ENCODE results near the gene C1orf167. TPM values are rescaled to one million over a fixed set of nuclear protein-coding genes. Genes with fewer than 3 reads are reported as not detected.

The C1orf167 gene
- polyA plus RNA-seq, 3 donors, result 0.05 TPM; not detected in 2

GRCh38 chr1:11769274-11769673 lies 7.3 kb downstream of the C1orf167 start:
- Mint-ChIP-seq H3K4me1 (peaks cover 6% of the 10 kb centered on the region), H3K9me3 (no peaks in the 10 kb centered on the region), H3K4me3 (no peak overlapping the region), H3K27ac (no peak overlapping the region), H3K27me3 (ENCODE audit: low read depth in 3 of 3) (peaks cover 0 to 5% (median 0%) of the 10 kb centered on the region in 3 donors), H3K36me3 (no peaks in the 10 kb centered on the region)
- WGBS (ENCODE audit: insufficient coverage), result 90% methylated on average over 3 of the region's 4 CpGs
- no peaks in the 10 kb centered on the region for H3K9me3 ChIP-seq (replicated peaks in 1 of 2; ENCODE audit: control insufficient read depth in 1 of 2, insufficient read depth in 1 of 2, low read length in 2 of 2)
- peak overlapping the region; percentile 36 for H3K9ac ChIP-seq (ENCODE audit: insufficient read depth, low read length, poor library complexity, severe bottlenecking)
- no peak overlapping the region for H3K4me3 ChIP-seq (replicated peaks in 1 of 3; ENCODE audit: low read depth in 2 of 3, low read length in 3 of 3)
- no peak for DNase-seq
- H3K36me3 ChIP-seq (replicated peaks in 1 of 2; ENCODE audit: control insufficient read depth in 1 of 2, insufficient read depth in 2 of 2, low read length in 2 of 2), result no peaks in the 10 kb centered on the region
- H3K4me1 ChIP-seq (ENCODE audit: control insufficient read depth in 1 of 2, insufficient read depth in 2 of 2, low read length in 2 of 2), result peaks cover 4 to 10% of the 10 kb centered on the region in 2 donors
- H2AFZ ChIP-seq (ENCODE audit: insufficient read depth, low read depth, low read length, poor library complexity, severe bottlenecking), result no peak overlapping the region
- H3K27ac ChIP-seq (ENCODE audit: low read depth in 1 of 2, low read length in 2 of 2), result no peak overlapping the region
- intact Hi-C loops (cut with micrococcal nuclease), result no loop called here
- H3K27me3 ChIP-seq (ENCODE audit: control insufficient read depth in 2 of 2, insufficient read depth in 2 of 2, low read length in 2 of 2), result no peaks in the 10 kb centered on the region
- no peaks in the 10 kb centered on the region for H3K79me2 ChIP-seq (ENCODE audit: insufficient read depth, low read length)
- H3K4me2 ChIP-seq (replicated peaks; ENCODE audit: extremely low read depth, low read length, poor library complexity, severe bottlenecking), result no peak overlapping the region
- no peaks in the 10 kb centered on the region for H4K20me1 ChIP-seq (ENCODE audit: insufficient read depth, low read length)
- no peak for TF ChIP-seq CTCF (IDR thresholded peaks at IDR 0.05)

GRCh38 chr1:11770011-11770410 lies 8.0 kb downstream of the C1orf167 start:
- Mint-ChIP-seq H3K9me3 (no peaks in the 10 kb centered on the region), H3K4me1 (peaks cover 6% of the 10 kb centered on the region), H3K27ac (no peak overlapping the region), H3K4me3 (no peak overlapping the region), H3K36me3 (no peaks in the 10 kb centered on the region), H3K27me3 (ENCODE audit: low read depth in 3 of 3) (peaks cover 0 to 5% (median 0%) of the 10 kb centered on the region in 3 donors)
- no peak for TF ChIP-seq CTCF (IDR thresholded peaks at IDR 0.05)
- no peak overlapping the region for H3K27ac ChIP-seq (ENCODE audit: low read depth in 1 of 2, low read length in 2 of 2)
- no peak overlapping the region for H3K4me3 ChIP-seq (replicated peaks in 1 of 3; ENCODE audit: low read depth in 2 of 3, low read length in 3 of 3)
- intact Hi-C loops (cut with micrococcal nuclease), result no loop called here
- H3K4me2 ChIP-seq (replicated peaks; ENCODE audit: extremely low read depth, low read length, poor library complexity, severe bottlenecking), result no peak overlapping the region
- no peak overlapping the region for H3K9ac ChIP-seq (ENCODE audit: insufficient read depth, low read length, poor library complexity, severe bottlenecking)
- DNase-seq, result no peak
- no peaks in the 10 kb centered on the region for H4K20me1 ChIP-seq (ENCODE audit: insufficient read depth, low read length)
- H3K4me1 ChIP-seq (ENCODE audit: control insufficient read depth in 1 of 2, insufficient read depth in 2 of 2, low read length in 2 of 2), result peaks cover 4 to 10% of the 10 kb centered on the region in 2 donors
- no peaks in the 10 kb centered on the region for H3K9me3 ChIP-seq (replicated peaks in 1 of 2; ENCODE audit: control insufficient read depth in 1 of 2, insufficient read depth in 1 of 2, low read length in 2 of 2)
- no peaks in the 10 kb centered on the region for H3K36me3 ChIP-seq (replicated peaks in 1 of 2; ENCODE audit: control insufficient read depth in 1 of 2, insufficient read depth in 2 of 2, low read length in 2 of 2)
- H3K27me3 ChIP-seq (ENCODE audit: control insufficient read depth in 2 of 2, insufficient read depth in 2 of 2, low read length in 2 of 2), result no peaks in the 10 kb centered on the region
- H2AFZ ChIP-seq (ENCODE audit: insufficient read depth, low read depth, low read length, poor library complexity, severe bottlenecking), result no peak overlapping the region
- no peaks in the 10 kb centered on the region for H3K79me2 ChIP-seq (ENCODE audit: insufficient read depth, low read length)

Data from CD14-positive monocyte (primary cell).